H9 (cell line): ENCODE data around the gene RACGAP1. TPM values are rescaled to one million over a fixed set of nuclear protein-coding genes. Genes with fewer than 3 reads are reported as not detected.

Experiments
- DNase-seq: peaks from one replicate; pipeline ENCODE4 v3.0.0-alpha.2; 2017
- H2AFZ ChIP-seq: one replicate; pipeline ENCODE4 v1.6.1; 2013; ENCODE audit warnings: mild to moderate bottlenecking, low read length, control low read depth, moderate library complexity
- H2AK5ac ChIP-seq: 2 replicates; pipeline ENCODE4 v1.6.1; 2013; ENCODE audit warnings: low read length, control low read depth, mixed read lengths; ENCODE audit not compliant: insufficient read length
- H2BK120ac ChIP-seq: one replicate; pipeline ENCODE4 v1.6.1; 2013; ENCODE audit warnings: low read depth, mild to moderate bottlenecking, low read length, control low read depth, inconsistent platforms; ENCODE audit not compliant: poor library complexity, severe bottlenecking
- H2BK12ac ChIP-seq: 2 replicates; pipeline ENCODE4 v1.6.1; 2013; ENCODE audit warnings: low read length, control low read depth, mixed read lengths, low read depth; ENCODE audit not compliant: insufficient read length
- H2BK15ac ChIP-seq: 2 replicates; pipeline ENCODE4 v1.6.1; 2013; ENCODE audit warnings: low read depth, low read length, control low read depth
- H2BK20ac ChIP-seq: one replicate; pipeline ENCODE4 v1.6.1; 2013; ENCODE audit warnings: low read depth, mild to moderate bottlenecking, low read length, control low read depth, inconsistent platforms; ENCODE audit not compliant: poor library complexity, severe bottlenecking
- H2BK5ac ChIP-seq: 2 replicates; pipeline ENCODE4 v1.6.1; 2013; ENCODE audit warnings: low read length, control low read depth, mixed read lengths; ENCODE audit not compliant: insufficient read length
- H3K14ac ChIP-seq: 2 replicates; pipeline ENCODE4 v1.6.1; 2013; ENCODE audit warnings: low read length, control low read depth; ENCODE audit not compliant: insufficient read depth
- H3K18ac ChIP-seq: 2 replicates; pipeline ENCODE4 v1.6.1; 2013; ENCODE audit warnings: low read depth, mild to moderate bottlenecking, mixed read lengths, low read length, control low read depth; ENCODE audit not compliant: insufficient read length
- H3K23ac ChIP-seq: 2 replicates; pipeline ENCODE4 v1.6.1; 2013; ENCODE audit warnings: low read length, control low read depth, mixed read lengths, low read depth; ENCODE audit not compliant: insufficient read length
- H3K23me2 ChIP-seq: 2 replicates; pipeline ENCODE4 v1.6.1; 2013; ENCODE audit warnings: low read depth, mild to moderate bottlenecking, mixed read lengths, low read length, control low read depth; ENCODE audit not compliant: insufficient read length, poor library complexity, severe bottlenecking
- H3K27ac ChIP-seq: 2 replicates; pipeline ENCODE4 v1.5.1; 2013; ENCODE audit warnings: low read length, control low read depth, mixed read lengths, low read depth; ENCODE audit not compliant: insufficient read length
- H3K27me3 ChIP-seq: 2 replicates; pipeline ENCODE4 v1.6.1; 2013; ENCODE audit warnings: low read length, control low read depth, inconsistent platforms; ENCODE audit not compliant: insufficient read depth
- H3K4ac ChIP-seq: 2 replicates; pipeline ENCODE4 v1.6.1; 2013; ENCODE audit warnings: low read depth, mild to moderate bottlenecking, control low read depth, inconsistent platforms, low read length, moderate library complexity
- H3K4me1 ChIP-seq: 2 replicates; pipeline ENCODE4 v1.6.1; 2013; ENCODE audit warnings: low read length, control low read depth, inconsistent platforms; ENCODE audit not compliant: insufficient read depth
- H3K4me2 ChIP-seq: 2 replicates; pipeline ENCODE4 v1.6.1; 2013; ENCODE audit warnings: low read length, control low read depth, mixed read lengths; ENCODE audit not compliant: insufficient read length, insufficient read depth
- H3K56ac ChIP-seq: 2 replicates; pipeline ENCODE4 v1.6.1; 2013; ENCODE audit warnings: low read depth, mild to moderate bottlenecking, mixed read lengths, low read length, control low read depth; ENCODE audit not compliant: insufficient read length
- H3K79me1 ChIP-seq: 2 replicates; pipeline ENCODE4 v1.6.1; 2013; ENCODE audit warnings: low read depth, mild to moderate bottlenecking, moderate library complexity, low read length, control low read depth, inconsistent platforms; ENCODE audit not compliant: insufficient read depth, poor library complexity, severe bottlenecking
- H3K79me2 ChIP-seq: 2 replicates; pipeline ENCODE4 v1.6.1; 2013; ENCODE audit warnings: low read length, control low read depth, inconsistent platforms; ENCODE audit not compliant: insufficient read depth
- H3K9ac ChIP-seq: 2 replicates; pipeline ENCODE4 v1.6.1; 2013; ENCODE audit warnings: low read length, control low read depth, mixed read lengths; ENCODE audit not compliant: insufficient read length; ENCODE audit errors: extremely low read depth
- H3K9me3 ChIP-seq: one replicate; pipeline ENCODE4 v1.6.1; 2013; ENCODE audit warnings: low read depth, low read length, inconsistent platforms; ENCODE audit not compliant: control insufficient read depth
- H3T11ph ChIP-seq: one replicate; pipeline ENCODE4 v1.6.1; 2013; ENCODE audit warnings: mild to moderate bottlenecking, low read length, control low read depth, inconsistent platforms
- H4K20me1 ChIP-seq: one replicate; pipeline ENCODE4 v1.6.1; 2013; ENCODE audit not compliant: control insufficient read depth, insufficient read length, insufficient read depth
- H4K5ac ChIP-seq: 2 replicates; pipeline ENCODE4 v1.6.1; 2013; ENCODE audit warnings: low read depth, mild to moderate bottlenecking, mixed read lengths, low read length, control low read depth; ENCODE audit not compliant: insufficient read length
- H4K8ac ChIP-seq: replicated peaks from 2 replicates; pipeline ENCODE4 v1.6.1; 2013; ENCODE audit warnings: low read length, control low read depth, mixed read lengths, low read depth; ENCODE audit not compliant: insufficient read length
- H4K91ac ChIP-seq: 2 replicates; pipeline ENCODE4 v1.6.1; 2013; ENCODE audit warnings: low read depth, mild to moderate bottlenecking, moderate library complexity, mixed read lengths, low read length, control low read depth; ENCODE audit not compliant: insufficient read length
- H3K27ac Mint-ChIP-seq, 3 experiments: 2 replicates in 2 of 3; 3 replicates in 1 of 3; pipeline ENCODE4 v1.8.0; 2020 to 2021; ENCODE audit warnings: mixed read lengths in 3 of 3, mild to moderate bottlenecking in 1 of 3, moderate library complexity in 1 of 3
- H3K27me3 Mint-ChIP-seq: 2 replicates; pipeline ENCODE4 v1.8.0; 2021; ENCODE audit warnings: low read depth, mild to moderate bottlenecking, moderate library complexity, mixed read lengths
- H3K36me3 Mint-ChIP-seq, 3 experiments: 2 replicates in 2 of 3; 3 replicates in 1 of 3; pipeline ENCODE4 v1.8.0; 2020 to 2021; ENCODE audit warnings: low read depth in 3 of 3, mixed read lengths in 3 of 3; ENCODE audit not compliant: insufficient read depth in 1 of 3
- H3K4me1 Mint-ChIP-seq, 2 experiments: 2 replicates each; pipeline ENCODE4 v1.8.0; 2020; ENCODE audit warnings: mixed read lengths in 2 of 2
- H3K4me3 Mint-ChIP-seq, 2 experiments: 2 replicates in 1 of 2; 3 replicates in 1 of 2; pipeline ENCODE4 v1.8.0; 2020 to 2021; ENCODE audit warnings: mild to moderate bottlenecking in 2 of 2, mixed read lengths in 2 of 2, moderate library complexity in 1 of 2
- H3K9me3 Mint-ChIP-seq, 2 experiments: 2 replicates in 1 of 2; 3 replicates in 1 of 2; pipeline ENCODE4 v1.8.0; 2020; ENCODE audit warnings: mild to moderate bottlenecking in 2 of 2, mixed read lengths in 2 of 2, moderate library complexity in 1 of 2
- total RNA-seq: library from RNA; stranded (reverse); gene quantifications from 2 replicates; pipeline ENCODE4 v1.2.1, GENCODE V29; 2021
- TF ChIP-seq, protein P1 (sequence below): fragments of 200-600 bp; sonication (generic); conservative IDR thresholded peaks from 3 replicates; pipeline ENCODE4 v1.8.0; 2021; ENCODE audit warnings: antibody characterized with exemption, mild to moderate bottlenecking

The RACGAP1 gene
- total RNA-seq, 1 experiment from 2014 or later: 64.8 TPM

DNA sequence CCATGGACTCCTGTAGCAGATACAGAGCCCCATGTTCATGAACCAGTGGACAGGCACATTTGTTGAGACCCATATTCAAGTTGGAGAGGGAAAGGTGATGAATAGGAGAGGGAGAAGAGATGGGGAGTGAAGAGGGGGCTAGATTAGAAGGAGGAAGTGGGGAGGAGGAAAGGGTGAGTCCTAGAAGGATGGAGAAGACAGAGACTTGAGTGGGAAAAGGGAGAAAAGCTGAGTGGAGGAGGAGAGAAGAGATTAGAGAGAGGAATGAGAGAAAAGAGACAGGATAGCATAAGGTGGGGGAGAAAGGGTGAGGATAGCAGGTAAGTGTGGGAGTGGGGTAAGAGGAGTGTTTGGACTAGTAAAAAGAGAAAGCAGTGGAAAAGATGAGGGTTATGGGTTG is 27.2 kb upstream of the RACGAP1 start:
- Histone ChIP-seq H4K20me1 (peaks cover 2% of the 10 kb centered on the region), H3K4me2 (no peak overlapping the region), H2BK5ac (no peak overlapping the region), H3K4ac (no peak overlapping the region), H3K23ac (no peak overlapping the region), H3K79me1 (no peaks in the 10 kb centered on the region), H3K56ac (no peak overlapping the region), H2AK5ac (no peak overlapping the region), H4K5ac (no peak overlapping the region), H3T11ph (no peak overlapping the region), H3K14ac (no peak overlapping the region), H4K8ac (no peak overlapping the region), H3K4me1 (no peaks in the 10 kb centered on the region; the same call in 1 of the 2 replicates), H2BK20ac (no peak overlapping the region), H2BK120ac (no peak overlapping the region), H4K91ac (no peak overlapping the region), H3K27ac (no peak overlapping the region), H3K9ac (no peak overlapping the region), H3K9me3 (no peaks in the 10 kb centered on the region), H3K23me2 (peaks cover 13% of the 10 kb centered on the region), H3K18ac (no peak overlapping the region), H2BK15ac (no peak overlapping the region), H2AFZ (no peak overlapping the region), H2BK12ac (no peak overlapping the region), H3K79me2 (no peaks in the 10 kb centered on the region), H3K27me3 (peaks cover 50% of the 10 kb centered on the region)
- Mint-ChIP-seq H3K36me3 (no peaks in the 10 kb centered on the region; a peak in 1 of 7 replicates), H3K9me3 (peaks cover 0 to 2% of the 10 kb centered on the region in 2 experiments; a peak in 1 of 5 replicates), H3K27me3 (peaks cover 94% of the 10 kb centered on the region), H3K4me3 (0 out of 5 replicates have a peak overlapping the region, but pooled peaks of 1 of the 2 experiments have one; percentile 3), H3K27ac (no peak overlapping the region), H3K4me1 (peaks cover 29 to 32% of the 10 kb centered on the region in 2 experiments)
- TF ChIP-seq, protein P1, sequence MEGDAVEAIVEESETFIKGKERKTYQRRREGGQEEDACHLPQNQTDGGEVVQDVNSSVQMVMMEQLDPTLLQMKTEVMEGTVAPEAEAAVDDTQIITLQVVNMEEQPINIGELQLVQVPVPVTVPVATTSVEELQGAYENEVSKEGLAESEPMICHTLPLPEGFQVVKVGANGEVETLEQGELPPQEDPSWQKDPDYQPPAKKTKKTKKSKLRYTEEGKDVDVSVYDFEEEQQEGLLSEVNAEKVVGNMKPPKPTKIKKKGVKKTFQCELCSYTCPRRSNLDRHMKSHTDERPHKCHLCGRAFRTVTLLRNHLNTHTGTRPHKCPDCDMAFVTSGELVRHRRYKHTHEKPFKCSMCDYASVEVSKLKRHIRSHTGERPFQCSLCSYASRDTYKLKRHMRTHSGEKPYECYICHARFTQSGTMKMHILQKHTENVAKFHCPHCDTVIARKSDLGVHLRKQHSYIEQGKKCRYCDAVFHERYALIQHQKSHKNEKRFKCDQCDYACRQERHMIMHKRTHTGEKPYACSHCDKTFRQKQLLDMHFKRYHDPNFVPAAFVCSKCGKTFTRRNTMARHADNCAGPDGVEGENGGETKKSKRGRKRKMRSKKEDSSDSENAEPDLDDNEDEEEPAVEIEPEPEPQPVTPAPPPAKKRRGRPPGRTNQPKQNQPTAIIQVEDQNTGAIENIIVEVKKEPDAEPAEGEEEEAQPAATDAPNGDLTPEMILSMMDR: no peak
- DNase-seq: no peak
